Activated T-cell treated with anti-CD3 and anti-CD28 coated beads, Interleukin-2, amount 50 U/mL, for 24 hours (primary cell): ENCODE measurements around the gene MIB1.

Experiments used
- DNase-seq: peaks from one replicate; pipeline ENCODE4 v3.0.0-alpha.2; 2020
- H3K27ac Mint-ChIP-seq: 2 replicates; pipeline ENCODE4 v1.8.0; 2020; ENCODE audit warnings: mild to moderate bottlenecking, mixed read lengths
- H3K27me3 Mint-ChIP-seq: 2 replicates; pipeline ENCODE4 v1.8.0; 2020; ENCODE audit warnings: mixed read lengths
- H3K36me3 Mint-ChIP-seq: 2 replicates; pipeline ENCODE4 v1.8.0; 2020; ENCODE audit warnings: low read depth, mixed read lengths
- H3K4me1 Mint-ChIP-seq: 2 replicates; pipeline ENCODE4 v1.8.0; 2020; ENCODE audit warnings: low read depth, mixed read lengths
- H3K4me3 Mint-ChIP-seq: 2 replicates; pipeline ENCODE4 v1.8.0; 2020; ENCODE audit warnings: mild to moderate bottlenecking, moderate library complexity, mixed read lengths
- H3K9me3 Mint-ChIP-seq: 2 replicates; pipeline ENCODE4 v1.8.0; 2020; ENCODE audit warnings: mixed read lengths

The MIB1 gene

GRCh38 chr18:21904856-21905255 is 164.3 kb downstream of the MIB1 start:
- no peak overlapping the region for H3K4me3 Mint-ChIP-seq
- no peaks in the 10 kb centered on the region for H3K9me3 Mint-ChIP-seq
- peaks cover 14% of the 10 kb centered on the region for H3K27me3 Mint-ChIP-seq
- DNase-seq = no peak
- no peaks in the 10 kb centered on the region for H3K4me1 Mint-ChIP-seq
- no peak overlapping the region for H3K27ac Mint-ChIP-seq
- H3K36me3 Mint-ChIP-seq = no peaks in the 10 kb centered on the region

GRCh38 chr18:21907451-21907850 is 166.9 kb downstream of the MIB1 start:
- Mint-ChIP-seq H3K27ac (no peak overlapping the region), H3K9me3 (no peaks in the 10 kb centered on the region), H3K4me1 (no peaks in the 10 kb centered on the region), H3K36me3 (no peaks in the 10 kb centered on the region), H3K4me3 (no peak overlapping the region), H3K27me3 (peaks cover 10% of the 10 kb centered on the region)
- no peak for DNase-seq

GRCh38 chr18:21908711-21909110 is 168.1 kb downstream of the MIB1 start:
- Mint-ChIP-seq H3K36me3 (no peaks in the 10 kb centered on the region), H3K9me3 (no peaks in the 10 kb centered on the region), H3K4me3 (no peak overlapping the region), H3K27me3 (peaks cover 10% of the 10 kb centered on the region), H3K4me1 (no peaks in the 10 kb centered on the region), H3K27ac (no peak overlapping the region)
- DNase-seq = no peak

DNA sequence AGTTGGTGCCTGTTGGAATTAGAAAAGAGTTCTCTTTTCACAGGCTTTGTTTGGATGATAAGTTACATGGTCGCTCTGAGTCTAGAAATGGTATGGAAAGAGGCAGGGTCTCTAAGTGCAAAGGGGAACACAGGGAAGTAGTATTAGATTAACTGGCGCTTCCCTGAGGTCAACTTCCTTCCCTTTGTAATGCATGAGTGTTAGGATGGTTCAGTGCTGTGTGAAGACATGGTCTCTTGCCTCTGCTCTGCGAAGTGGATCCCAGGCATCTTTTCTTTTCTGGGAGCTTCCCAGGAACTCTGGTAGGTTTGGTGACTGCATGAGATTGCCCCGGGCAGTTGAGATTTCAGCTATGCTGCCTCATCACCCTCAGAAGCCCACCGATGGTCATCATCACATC is 170.3 kb downstream of the MIB1 start:
- Mint-ChIP-seq H3K4me3 (no peak overlapping the region), H3K27ac (no peak overlapping the region), H3K36me3 (no peaks in the 10 kb centered on the region), H3K9me3 (no peaks in the 10 kb centered on the region), H3K4me1 (no peaks in the 10 kb centered on the region), H3K27me3 (peaks cover 19% of the 10 kb centered on the region)
- no peak for DNase-seq

GRCh38 chr18:21911551-21911950 is 171.0 kb downstream of the MIB1 start:
- Mint-ChIP-seq H3K9me3 (no peaks in the 10 kb centered on the region), H3K4me3 (no peak overlapping the region), H3K4me1 (no peaks in the 10 kb centered on the region), H3K27ac (no peak overlapping the region), H3K36me3 (no peaks in the 10 kb centered on the region), H3K27me3 (peaks cover 19% of the 10 kb centered on the region)
- no peak for DNase-seq

DNA sequence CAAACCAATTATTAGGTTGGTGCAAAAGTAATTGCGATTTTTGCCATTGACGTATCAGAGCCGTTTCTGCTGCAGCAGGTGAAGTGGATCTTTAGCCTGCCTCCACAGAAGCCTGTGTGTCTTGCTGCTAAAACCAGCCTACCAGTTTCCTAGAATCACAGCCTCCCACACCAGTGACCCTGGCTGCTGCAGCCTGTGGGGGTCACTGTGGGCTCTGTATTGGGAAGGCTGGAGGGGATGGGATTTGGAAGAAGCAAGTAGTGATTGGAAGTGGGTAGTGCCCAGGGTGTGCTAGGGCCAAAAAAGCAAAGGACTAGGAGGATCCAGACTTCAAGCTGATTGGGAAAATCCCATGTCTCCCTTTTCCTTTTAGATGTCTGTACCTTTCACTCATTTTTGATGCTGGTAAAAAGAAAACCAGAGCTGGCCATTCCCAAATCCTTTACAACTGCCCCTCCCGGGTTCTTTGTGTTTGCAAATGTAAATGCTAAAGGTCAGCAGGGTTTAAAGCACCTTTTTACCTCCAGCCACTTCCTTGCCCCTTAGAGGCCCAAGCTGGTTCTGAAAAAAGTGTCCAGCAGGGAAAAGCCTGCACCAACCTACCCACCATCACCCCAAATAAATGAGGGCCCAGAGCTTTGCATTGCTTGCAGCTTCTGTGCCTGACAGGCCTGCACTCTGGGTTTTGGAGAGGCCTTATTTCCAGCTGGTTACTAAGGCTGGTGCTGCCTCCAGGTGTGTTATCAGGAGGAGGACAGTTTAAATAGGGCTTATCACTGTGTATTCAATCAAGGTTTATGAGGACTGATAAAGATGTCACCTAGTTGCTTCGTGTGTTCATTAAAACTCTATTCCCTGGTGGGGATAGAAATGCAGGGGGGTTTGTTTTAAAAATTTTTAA is 172.0 kb downstream of the MIB1 start:
- Mint-ChIP-seq H3K27ac (no peak overlapping the region), H3K9me3 (no peaks in the 10 kb centered on the region), H3K4me3 (no peak overlapping the region), H3K4me1 (no peaks in the 10 kb centered on the region), H3K36me3 (no peaks in the 10 kb centered on the region), H3K27me3 (peaks cover 19% of the 10 kb centered on the region)
- DNase-seq = no peak

- peaks cover 6% of the 10 kb centered on the region for H3K9me3 Mint-ChIP-seq
- H3K27me3 Mint-ChIP-seq = peaks cover 18% of the 10 kb centered on the region
- DNase-seq = no peak
- H3K27ac Mint-ChIP-seq = no peak overlapping the region
- no peak overlapping the region for H3K4me3 Mint-ChIP-seq
- H3K4me1 Mint-ChIP-seq = no peaks in the 10 kb centered on the region
- no peaks in the 10 kb centered on the region for H3K36me3 Mint-ChIP-seq
Measured at GRCh38 chr18:21914739-21915319, 174.2 kb downstream of the MIB1 start.

- Mint-ChIP-seq H3K4me1 (no peaks in the 10 kb centered on the region), H3K9me3 (peaks cover 6% of the 10 kb centered on the region), H3K27me3 (peaks cover 14% of the 10 kb centered on the region), H3K4me3 (no peak overlapping the region), H3K27ac (no peak overlapping the region), H3K36me3 (no peaks in the 10 kb centered on the region)
- no peak for DNase-seq
Measured at GRCh38 chr18:21915546-21915945, 175.0 kb downstream of the MIB1 start.

DNA sequence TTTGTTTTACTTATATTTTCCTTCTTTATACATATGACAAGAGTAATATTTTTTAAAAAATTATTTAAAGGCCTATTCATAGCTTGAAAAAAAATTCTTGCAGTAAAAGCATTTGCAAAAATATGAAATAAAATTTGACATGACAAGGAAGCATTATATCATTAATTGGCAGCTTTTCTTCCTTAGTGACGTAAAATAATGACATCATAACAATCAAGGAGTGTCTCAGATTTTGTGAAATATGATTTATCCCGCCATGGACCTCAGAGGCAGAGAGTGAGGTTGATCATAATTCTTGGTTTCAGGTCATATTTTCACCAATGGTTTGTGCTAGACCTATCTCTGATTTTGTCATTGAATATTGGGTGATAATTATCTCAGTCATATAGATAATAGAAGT is 176.0 kb downstream of the MIB1 start:
- H3K4me3 Mint-ChIP-seq = no peak overlapping the region
- DNase-seq = no peak
- no peak overlapping the region for H3K27ac Mint-ChIP-seq
- H3K4me1 Mint-ChIP-seq = no peaks in the 10 kb centered on the region
- H3K27me3 Mint-ChIP-seq = peaks cover 8% of the 10 kb centered on the region
- H3K9me3 Mint-ChIP-seq = peaks cover 6% of the 10 kb centered on the region
- no peaks in the 10 kb centered on the region for H3K36me3 Mint-ChIP-seq

GRCh38 chr18:21918693-21919092 is 178.1 kb downstream of the MIB1 start:
- Mint-ChIP-seq H3K4me3 (no peak overlapping the region), H3K27ac (no peak overlapping the region), H3K9me3 (peaks cover 6% of the 10 kb centered on the region), H3K4me1 (no peaks in the 10 kb centered on the region), H3K27me3 (peaks cover 8% of the 10 kb centered on the region), H3K36me3 (no peaks in the 10 kb centered on the region)
- DNase-seq = no peak
